WTC11 (cell line): ENCODE results near the gene MEX3B. TPM values are rescaled to one million over a fixed set of nuclear protein-coding genes. Genes with fewer than 3 reads are reported as not detected.

Experiments
- ATAC-seq: fragments of 200-7000 bp; cut with Tn5 transposase; 2 replicates; pipeline ENCODE4 v1.10.0; 2021; ENCODE audit warnings: mild to moderate bottlenecking, moderate library complexity
- CTCF ChIA-PET: fragments of 300-600 bp; sonication (Branson Sonifier 250); formaldehyde crosslinking; loops from one replicate; lab custom pipeline; 2021; ENCODE audit warnings: antibody characterized with exemption; lab: Charles Lee
- POLR2A ChIA-PET: fragments of 350-600 bp; sonication (Branson Sonifier 250); formaldehyde crosslinking; loops from one replicate; lab custom pipeline; 2021; ENCODE audit warnings: antibody characterized with exemption; lab: Charles Lee
- DNase-seq: peaks from one replicate; pipeline ENCODE4 v3.0.0; 2021; ENCODE audit warnings: low spot score
- H3K27ac Mint-ChIP-seq: 2 replicates; pipeline ENCODE4 v1.8.0; 2021; ENCODE audit warnings: mixed read lengths
- H3K27me3 Mint-ChIP-seq: 2 replicates; pipeline ENCODE4 v1.8.0; 2021; ENCODE audit warnings: low read depth, mild to moderate bottlenecking, moderate library complexity, mixed read lengths
- H3K36me3 Mint-ChIP-seq: 2 replicates; pipeline ENCODE4 v1.8.0; 2021; ENCODE audit warnings: mixed read lengths
- H3K4me1 Mint-ChIP-seq: 2 replicates; pipeline ENCODE4 v1.8.0; 2022; ENCODE audit warnings: mixed read lengths
- H3K4me3 Mint-ChIP-seq: 2 replicates; pipeline ENCODE4 v1.8.0; 2021; ENCODE audit warnings: mild to moderate bottlenecking, moderate library complexity, mixed read lengths
- H3K9me3 Mint-ChIP-seq: 2 replicates; pipeline ENCODE4 v1.8.0; 2021; ENCODE audit warnings: mixed read lengths
- CBFB ChIP-seq: sonication (generic); formaldehyde crosslinking; IDR thresholded peaks from 2 replicates; pipeline ENCODE4 v1.8.1; 2022; ENCODE audit warnings: mild to moderate bottlenecking, low read depth, missing genetic modification reagents
- CREM ChIP-seq: sonication (generic); formaldehyde crosslinking; IDR thresholded peaks from 2 replicates; pipeline ENCODE4 v1.8.1; 2022; ENCODE audit warnings: mild to moderate bottlenecking, missing genetic modification reagents, moderate library complexity
- EMX1 ChIP-seq: fragments of 250-450 bp; sonication (Bioruptor Pico); IDR thresholded peaks from 2 replicates; pipeline ENCODE4 v1.8.0; 2021; ENCODE audit warnings: mild to moderate bottlenecking
- FOXK1 ChIP-seq: sonication (generic); formaldehyde crosslinking; IDR thresholded peaks from 2 replicates; pipeline ENCODE4 v1.8.0; 2022; ENCODE audit warnings: mild to moderate bottlenecking, moderate library complexity, missing genetic modification reagents
- FOXP1 ChIP-seq: sonication (generic); formaldehyde crosslinking; IDR thresholded peaks from 2 replicates; pipeline ENCODE4 v1.8.0; 2022; ENCODE audit warnings: missing genetic modification reagents, mild to moderate bottlenecking, moderate library complexity, borderline replicate concordance
- GABPB1 ChIP-seq: sonication (generic); formaldehyde crosslinking; IDR thresholded peaks from 2 replicates; pipeline ENCODE4 v1.8.1; 2023; ENCODE audit warnings: mild to moderate bottlenecking, missing genetic modification reagents
- IRF2 ChIP-seq: sonication (generic); formaldehyde crosslinking; IDR thresholded peaks from 2 replicates; pipeline ENCODE4 v1.8.0; 2022; ENCODE audit warnings: low read depth, missing genetic modification reagents, borderline replicate concordance
- MYBL2 ChIP-seq: sonication (generic); formaldehyde crosslinking; IDR thresholded peaks from 2 replicates; pipeline ENCODE4 v1.8.1; 2023; ENCODE audit warnings: mild to moderate bottlenecking, moderate library complexity, missing genetic modification reagents
- SOX15 ChIP-seq: fragments of 250-450 bp; sonication (Bioruptor Pico); IDR thresholded peaks from 2 replicates; pipeline ENCODE4 v1.9.0; 2021; ENCODE audit warnings: mild to moderate bottlenecking
- SP1 ChIP-seq: sonication (generic); formaldehyde crosslinking; conservative IDR thresholded peaks from 2 replicates; pipeline ENCODE4 v1.8.1; 2022; ENCODE audit warnings: missing genetic modification reagents
- TP53 ChIP-seq: sonication (generic); formaldehyde crosslinking; IDR thresholded peaks from 2 replicates; pipeline ENCODE4 v1.8.1; 2023; ENCODE audit warnings: mild to moderate bottlenecking, missing genetic modification reagents
- ZNF263 ChIP-seq: sonication (generic); formaldehyde crosslinking; IDR thresholded peaks from 2 replicates; pipeline ENCODE4 v1.8.1; 2022; ENCODE audit warnings: low read depth, mild to moderate bottlenecking, moderate library complexity, missing genetic modification reagents
- total RNA-seq: library from RNA; stranded (reverse); gene quantifications from 3 replicates; pipeline ENCODE4 v1.2.3, GENCODE V29; 2021
- TF ChIP-seq, protein P1 (sequence below): fragments of 250-450 bp; sonication (Bioruptor Pico); IDR thresholded peaks from 2 replicates; pipeline ENCODE4 v1.8.0; 2021; ENCODE audit warnings: mild to moderate bottlenecking
- TF ChIP-seq, protein P2 (sequence below): sonication (generic); formaldehyde crosslinking; IDR thresholded peaks from 2 replicates; pipeline ENCODE4 v1.8.1; 2023; ENCODE audit warnings: mild to moderate bottlenecking, moderate library complexity, missing genetic modification reagents
- TF ChIP-seq, protein P3 (sequence below): sonication (generic); formaldehyde crosslinking; IDR thresholded peaks from 2 replicates; pipeline ENCODE4 v1.8.1; 2023; ENCODE audit warnings: mild to moderate bottlenecking, missing genetic modification reagents
- TF ChIP-seq, protein P4 (sequence below): fragments of 200-600 bp; IDR thresholded peaks from 2 replicates; pipeline ENCODE4 v1.8.0; 2022; ENCODE audit warnings: antibody characterized with exemption
- TF ChIP-seq, protein P5 (sequence below): sonication (generic); formaldehyde crosslinking; IDR thresholded peaks from 2 replicates; pipeline ENCODE4 v1.8.1; 2022; ENCODE audit warnings: mild to moderate bottlenecking, moderate library complexity, missing genetic modification reagents
- TF ChIP-seq, protein P6 (sequence below): fragments of 250-450 bp; sonication (Bioruptor Pico); IDR thresholded peaks from 2 replicates; pipeline ENCODE4 v1.9.0; 2021; ENCODE audit warnings: mild to moderate bottlenecking
- TF ChIP-seq, protein P7 (sequence below): sonication (generic); formaldehyde crosslinking; IDR thresholded peaks from 2 replicates; pipeline ENCODE4 v1.8.0; 2022; ENCODE audit warnings: mild to moderate bottlenecking, missing genetic modification reagents

The MEX3B gene
- total RNA-seq, 1 experiment from 2014 or later, result 8.8 TPM

DNA sequence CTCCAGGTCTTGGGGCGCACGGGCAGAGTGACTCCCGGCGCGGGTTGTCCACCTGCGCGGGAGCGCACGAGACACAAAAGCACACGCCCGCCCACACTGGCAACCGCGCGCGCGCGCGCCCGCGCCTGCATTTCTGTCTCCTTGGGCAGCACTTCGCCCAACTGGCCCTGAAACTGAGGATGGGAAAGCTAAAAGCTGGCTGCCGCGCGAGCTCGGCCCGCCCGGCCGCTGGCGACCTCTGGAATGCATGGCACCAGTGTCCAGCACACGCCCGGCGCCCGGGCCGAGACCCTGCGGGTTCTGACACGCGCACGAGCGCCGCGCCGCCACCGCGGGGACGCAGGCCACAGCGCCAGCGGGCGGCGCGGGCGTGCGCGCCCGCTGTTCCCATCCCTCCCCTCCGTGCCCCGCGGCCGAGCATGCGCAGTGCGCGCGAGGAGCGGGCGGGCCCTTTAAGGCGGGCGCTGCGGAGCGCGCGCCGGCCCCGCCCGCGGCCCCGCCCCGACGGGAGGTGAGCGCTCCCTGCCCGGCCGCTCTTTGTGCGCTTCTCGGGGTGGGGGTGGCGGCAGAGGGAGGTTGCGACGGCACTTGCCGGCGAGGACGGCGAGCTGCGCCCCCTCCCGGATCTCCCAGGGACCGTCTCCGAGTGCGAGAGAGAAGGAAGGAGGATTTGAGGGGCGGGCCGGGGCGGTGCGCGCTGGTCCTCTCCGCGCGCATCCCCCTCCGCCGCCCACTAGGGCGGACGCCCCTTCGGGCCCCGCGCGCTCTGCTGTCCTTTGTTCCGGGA is 1.0 kb upstream of the MEX3B start:
- no peaks in the 10 kb centered on the region for H3K9me3 Mint-ChIP-seq

DNA sequence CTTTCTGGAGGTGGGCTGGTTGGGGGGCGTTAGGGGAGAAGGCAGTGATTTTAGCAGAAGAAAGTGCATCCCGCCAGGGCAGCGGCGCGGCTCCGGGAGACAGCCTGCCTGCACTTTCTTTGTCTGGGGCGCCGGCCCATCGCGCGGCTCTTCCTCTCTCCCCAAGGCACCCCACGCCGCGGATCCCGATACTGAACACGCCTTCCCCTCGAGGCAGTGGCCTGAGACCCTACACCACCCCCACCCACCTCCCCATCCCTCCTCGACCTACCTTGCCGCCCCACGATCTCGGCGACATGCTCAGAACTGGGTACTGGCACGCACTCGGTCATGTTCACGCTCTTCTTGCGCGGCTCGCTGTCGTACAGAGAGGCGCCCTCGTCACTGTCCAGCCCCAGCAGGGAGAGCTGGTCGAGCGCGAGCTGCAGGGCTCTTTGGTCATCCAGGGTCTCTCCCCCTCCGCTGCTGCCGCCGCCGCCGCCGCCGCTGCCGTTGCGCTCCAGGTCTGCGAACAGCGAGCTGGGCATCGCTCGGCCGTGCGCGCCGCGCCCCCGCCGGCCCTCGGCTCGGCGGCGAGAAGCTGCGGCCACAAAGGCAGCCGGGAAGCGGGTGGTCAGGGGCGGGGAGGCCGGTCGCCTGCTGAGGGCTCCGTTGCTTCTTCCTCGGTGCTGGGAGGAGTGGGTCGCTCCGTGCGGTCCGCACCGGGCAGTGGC is 483 bp downstream of the MEX3B start:
- H3K27me3 Mint-ChIP-seq, result peaks cover 46% of the 10 kb centered on the region
- H3K36me3 Mint-ChIP-seq, result no peaks in the 10 kb centered on the region
- no peak overlapping the region; the same call in 1 of the 2 replicates for H3K27ac Mint-ChIP-seq
- H3K9me3 Mint-ChIP-seq, result no peaks in the 10 kb centered on the region
- CTCF ChIA-PET, result interaction anchor here (1.0 to 3.5 kb wide), 3 partner anchors 12 to 79 kb away, joined by 4 to 22 read pairs (median 5); no protein-coding TSS in a partner anchor
- POLR2A ChIA-PET, result interaction anchor here (2.1 kb wide), 1 partner anchor 18 kb away, joined by 11 read pairs; no protein-coding TSS in a partner anchor
- DNase-seq (peak; percentile 45), ATAC-seq (no peak)
- H3K4me1 Mint-ChIP-seq, result peaks cover 34% of the 10 kb centered on the region
- H3K4me3 Mint-ChIP-seq, result peak overlapping the region; percentile 93
- TF ChIP-seq FOXK1 (CRISPR knock-in tag) (0 out of 2 replicates have a peak, but pooled peaks have one; percentile 15), MYBL2 (0 out of 2 replicates have a peak, but pooled peaks have one; percentile 23), CREM (CRISPR knock-in tag) (no peak), CBFB (CRISPR knock-in tag) (0 out of 2 replicates have a peak, but pooled peaks have one; percentile 56), IRF2 (CRISPR knock-in tag) (no peak)
- TF ChIP-seq, protein P1, sequence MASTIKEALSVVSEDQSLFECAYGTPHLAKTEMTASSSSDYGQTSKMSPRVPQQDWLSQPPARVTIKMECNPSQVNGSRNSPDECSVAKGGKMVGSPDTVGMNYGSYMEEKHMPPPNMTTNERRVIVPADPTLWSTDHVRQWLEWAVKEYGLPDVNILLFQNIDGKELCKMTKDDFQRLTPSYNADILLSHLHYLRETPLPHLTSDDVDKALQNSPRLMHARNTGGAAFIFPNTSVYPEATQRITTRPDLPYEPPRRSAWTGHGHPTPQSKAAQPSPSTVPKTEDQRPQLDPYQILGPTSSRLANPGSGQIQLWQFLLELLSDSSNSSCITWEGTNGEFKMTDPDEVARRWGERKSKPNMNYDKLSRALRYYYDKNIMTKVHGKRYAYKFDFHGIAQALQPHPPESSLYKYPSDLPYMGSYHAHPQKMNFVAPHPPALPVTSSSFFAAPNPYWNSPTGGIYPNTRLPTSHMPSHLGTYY, result no peak
- TF ChIP-seq, protein P2, sequence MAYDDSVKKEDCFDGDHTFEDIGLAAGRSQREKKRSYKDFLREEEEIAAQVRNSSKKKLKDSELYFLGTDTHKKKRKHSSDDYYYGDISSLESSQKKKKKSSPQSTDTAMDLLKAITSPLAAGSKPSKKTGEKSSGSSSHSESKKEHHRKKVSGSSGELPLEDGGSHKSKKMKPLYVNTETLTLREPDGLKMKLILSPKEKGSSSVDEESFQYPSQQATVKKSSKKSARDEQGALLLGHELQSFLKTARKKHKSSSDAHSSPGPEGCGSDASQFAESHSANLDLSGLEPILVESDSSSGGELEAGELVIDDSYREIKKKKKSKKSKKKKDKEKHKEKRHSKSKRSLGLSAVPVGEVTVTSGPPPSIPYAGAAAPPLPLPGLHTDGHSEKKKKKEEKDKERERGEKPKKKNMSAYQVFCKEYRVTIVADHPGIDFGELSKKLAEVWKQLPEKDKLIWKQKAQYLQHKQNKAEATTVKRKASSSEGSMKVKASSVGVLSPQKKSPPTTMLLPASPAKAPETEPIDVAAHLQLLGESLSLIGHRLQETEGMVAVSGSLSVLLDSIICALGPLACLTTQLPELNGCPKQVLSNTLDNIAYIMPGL (CRISPR knock-in tag), result 0 out of 2 replicates have a peak, but pooled peaks have one; percentile 25

More for the DNA sequence above, 1.0 kb upstream of the MEX3B start:
- no peaks in the 10 kb centered on the region for H3K36me3 Mint-ChIP-seq
- peaks cover 46% of the 10 kb centered on the region for H3K27me3 Mint-ChIP-seq
- DNase-seq, result peak; percentile 97
- ChIA-PET CTCF (interaction anchor here (0.6 to 3.5 kb wide), 9 partner anchors 11 to 295 kb away, joined by 3 to 22 read pairs (median 4); no protein-coding TSS in a partner anchor), POLR2A (interaction anchor here (2.1 to 2.5 kb wide), 2 partner anchors 11 to 16 kb away, joined by 9 to 11 read pairs; no protein-coding TSS in a partner anchor)
- peak overlapping the region; percentile 85; the same call in 1 of the 2 replicates for H3K27ac Mint-ChIP-seq
- peak; percentile 53 for ATAC-seq
- peak overlapping the region; percentile 89 for H3K4me3 Mint-ChIP-seq
- 0 out of 2 replicates have a peak, but pooled peaks have one; percentile 45 for TF ChIP-seq EMX1
- no peak for TF ChIP-seq FOXP1
- TF ChIP-seq SOX15 (CRISPR knock-in tag), result no peak
- TF ChIP-seq, protein P3, sequence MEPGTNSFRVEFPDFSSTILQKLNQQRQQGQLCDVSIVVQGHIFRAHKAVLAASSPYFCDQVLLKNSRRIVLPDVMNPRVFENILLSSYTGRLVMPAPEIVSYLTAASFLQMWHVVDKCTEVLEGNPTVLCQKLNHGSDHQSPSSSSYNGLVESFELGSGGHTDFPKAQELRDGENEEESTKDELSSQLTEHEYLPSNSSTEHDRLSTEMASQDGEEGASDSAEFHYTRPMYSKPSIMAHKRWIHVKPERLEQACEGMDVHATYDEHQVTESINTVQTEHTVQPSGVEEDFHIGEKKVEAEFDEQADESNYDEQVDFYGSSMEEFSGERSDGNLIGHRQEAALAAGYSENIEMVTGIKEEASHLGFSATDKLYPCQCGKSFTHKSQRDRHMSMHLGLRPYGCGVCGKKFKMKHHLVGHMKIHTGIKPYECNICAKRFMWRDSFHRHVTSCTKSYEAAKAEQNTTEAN (CRISPR knock-in tag), result 0 out of 2 replicates have a peak, but pooled peaks have one; percentile 55
- TF ChIP-seq, protein P4, sequence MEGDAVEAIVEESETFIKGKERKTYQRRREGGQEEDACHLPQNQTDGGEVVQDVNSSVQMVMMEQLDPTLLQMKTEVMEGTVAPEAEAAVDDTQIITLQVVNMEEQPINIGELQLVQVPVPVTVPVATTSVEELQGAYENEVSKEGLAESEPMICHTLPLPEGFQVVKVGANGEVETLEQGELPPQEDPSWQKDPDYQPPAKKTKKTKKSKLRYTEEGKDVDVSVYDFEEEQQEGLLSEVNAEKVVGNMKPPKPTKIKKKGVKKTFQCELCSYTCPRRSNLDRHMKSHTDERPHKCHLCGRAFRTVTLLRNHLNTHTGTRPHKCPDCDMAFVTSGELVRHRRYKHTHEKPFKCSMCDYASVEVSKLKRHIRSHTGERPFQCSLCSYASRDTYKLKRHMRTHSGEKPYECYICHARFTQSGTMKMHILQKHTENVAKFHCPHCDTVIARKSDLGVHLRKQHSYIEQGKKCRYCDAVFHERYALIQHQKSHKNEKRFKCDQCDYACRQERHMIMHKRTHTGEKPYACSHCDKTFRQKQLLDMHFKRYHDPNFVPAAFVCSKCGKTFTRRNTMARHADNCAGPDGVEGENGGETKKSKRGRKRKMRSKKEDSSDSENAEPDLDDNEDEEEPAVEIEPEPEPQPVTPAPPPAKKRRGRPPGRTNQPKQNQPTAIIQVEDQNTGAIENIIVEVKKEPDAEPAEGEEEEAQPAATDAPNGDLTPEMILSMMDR, result peak; percentile 57
- TF ChIP-seq TP53, result peak; percentile 24; the same call in 1 of the 2 replicates
- peak; percentile 68; the same call in 1 of the 2 replicates for TF ChIP-seq SP1
- TF ChIP-seq MYBL2, result peak; percentile 43; the same call in 1 of the 2 replicates
- peak; percentile 18; the same call in 1 of the 2 replicates for TF ChIP-seq GABPB1 (CRISPR knock-in tag)
- TF ChIP-seq CBFB (CRISPR knock-in tag), result 0 out of 2 replicates have a peak, but pooled peaks have one; percentile 54
- TF ChIP-seq, protein P5, sequence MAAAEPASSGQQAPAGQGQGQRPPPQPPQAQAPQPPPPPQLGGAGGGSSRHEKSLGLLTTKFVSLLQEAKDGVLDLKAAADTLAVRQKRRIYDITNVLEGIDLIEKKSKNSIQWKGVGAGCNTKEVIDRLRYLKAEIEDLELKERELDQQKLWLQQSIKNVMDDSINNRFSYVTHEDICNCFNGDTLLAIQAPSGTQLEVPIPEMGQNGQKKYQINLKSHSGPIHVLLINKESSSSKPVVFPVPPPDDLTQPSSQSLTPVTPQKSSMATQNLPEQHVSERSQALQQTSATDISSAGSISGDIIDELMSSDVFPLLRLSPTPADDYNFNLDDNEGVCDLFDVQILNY (CRISPR knock-in tag), result peak; percentile 7; the same call in 1 of the 2 replicates
- no peak for TF ChIP-seq ZNF263 (CRISPR knock-in tag)
- TF ChIP-seq, protein P6, sequence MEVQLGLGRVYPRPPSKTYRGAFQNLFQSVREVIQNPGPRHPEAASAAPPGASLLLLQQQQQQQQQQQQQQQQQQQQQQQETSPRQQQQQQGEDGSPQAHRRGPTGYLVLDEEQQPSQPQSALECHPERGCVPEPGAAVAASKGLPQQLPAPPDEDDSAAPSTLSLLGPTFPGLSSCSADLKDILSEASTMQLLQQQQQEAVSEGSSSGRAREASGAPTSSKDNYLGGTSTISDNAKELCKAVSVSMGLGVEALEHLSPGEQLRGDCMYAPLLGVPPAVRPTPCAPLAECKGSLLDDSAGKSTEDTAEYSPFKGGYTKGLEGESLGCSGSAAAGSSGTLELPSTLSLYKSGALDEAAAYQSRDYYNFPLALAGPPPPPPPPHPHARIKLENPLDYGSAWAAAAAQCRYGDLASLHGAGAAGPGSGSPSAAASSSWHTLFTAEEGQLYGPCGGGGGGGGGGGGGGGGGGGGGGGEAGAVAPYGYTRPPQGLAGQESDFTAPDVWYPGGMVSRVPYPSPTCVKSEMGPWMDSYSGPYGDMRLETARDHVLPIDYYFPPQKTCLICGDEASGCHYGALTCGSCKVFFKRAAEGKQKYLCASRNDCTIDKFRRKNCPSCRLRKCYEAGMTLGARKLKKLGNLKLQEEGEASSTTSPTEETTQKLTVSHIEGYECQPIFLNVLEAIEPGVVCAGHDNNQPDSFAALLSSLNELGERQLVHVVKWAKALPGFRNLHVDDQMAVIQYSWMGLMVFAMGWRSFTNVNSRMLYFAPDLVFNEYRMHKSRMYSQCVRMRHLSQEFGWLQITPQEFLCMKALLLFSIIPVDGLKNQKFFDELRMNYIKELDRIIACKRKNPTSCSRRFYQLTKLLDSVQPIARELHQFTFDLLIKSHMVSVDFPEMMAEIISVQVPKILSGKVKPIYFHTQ (CRISPR knock-in tag), result no peak
- TF ChIP-seq, protein P7, sequence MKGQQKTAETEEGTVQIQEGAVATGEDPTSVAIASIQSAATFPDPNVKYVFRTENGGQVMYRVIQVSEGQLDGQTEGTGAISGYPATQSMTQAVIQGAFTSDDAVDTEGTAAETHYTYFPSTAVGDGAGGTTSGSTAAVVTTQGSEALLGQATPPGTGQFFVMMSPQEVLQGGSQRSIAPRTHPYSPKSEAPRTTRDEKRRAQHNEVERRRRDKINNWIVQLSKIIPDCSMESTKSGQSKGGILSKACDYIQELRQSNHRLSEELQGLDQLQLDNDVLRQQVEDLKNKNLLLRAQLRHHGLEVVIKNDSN, result no peak
- peaks cover 32% of the 10 kb centered on the region for H3K4me1 Mint-ChIP-seq
